ENCODE data around the gene EHD3.

EHD3 gene

GRCh38 chr2:31239593-31240177 lies 5.7 kb downstream of the EHD3 start:
- no peak overlapping the region for H2AFZ ChIP-seq (ENCODE audit: low read depth, low read length)
- H3K9me3 ChIP-seq (ENCODE audit: control insufficient read depth, low read length), result no peaks in the 10 kb centered on the region
- peak; percentile 87 for DNase-seq
- H3K27me3 ChIP-seq (ENCODE audit: control insufficient read depth in 1 of 2, insufficient read depth in 1 of 2, low read length in 2 of 2), result no peaks in the 10 kb centered on the region
- H3K23ac ChIP-seq (ENCODE audit: low read length in 2 of 2), result peak overlapping the region in 1 of 2 experiments; percentile 25
- peak overlapping the region; percentile 37 for H3K9ac ChIP-seq (ENCODE audit: low read length)
- peak overlapping the region; percentile 46 to 72 for H3K4ac ChIP-seq (ENCODE audit: low read depth in 1 of 2, low read length in 2 of 2)
- peaks cover 21% of the 10 kb centered on the region for H3K4me1 ChIP-seq (ENCODE audit: control insufficient read depth, insufficient read depth, low read depth, low read length)
- H2BK15ac ChIP-seq (ENCODE audit: low read depth, poor library complexity, severe bottlenecking), result peak overlapping the region; percentile 13
- H3K14ac ChIP-seq (ENCODE audit: low read length in 2 of 2), result peak overlapping the region in 1 of 2 experiments; percentile 41
- H2BK12ac ChIP-seq (ENCODE audit: low read length in 2 of 2), result peak overlapping the region; percentile 31 to 58
- peaks cover 9 to 25% of the 10 kb centered on the region in 2 experiments for H3K36me3 ChIP-seq (ENCODE audit: control insufficient read depth in 1 of 2, insufficient read depth in 2 of 2, low read depth in 1 of 2, low read length in 2 of 2)
- H3K4me3 ChIP-seq (ENCODE audit: insufficient read depth in 1 of 2, low read depth in 1 of 2, low read length in 2 of 2), result peak overlapping the region in 1 of 2 experiments; percentile 52
- no peak overlapping the region for H2BK5ac ChIP-seq (ENCODE audit: low read depth, low read length, poor library complexity, severe bottlenecking)
- peaks cover 43% of the 10 kb centered on the region for H3K79me1 ChIP-seq (replicated peaks; ENCODE audit: low read length, poor library complexity, severe bottlenecking)
- no peak overlapping the region for H2BK120ac ChIP-seq (ENCODE audit: low read depth, low read length)
- H2AK5ac ChIP-seq (ENCODE audit: low read length, severe bottlenecking), result no peak overlapping the region
- H4K8ac ChIP-seq (ENCODE audit: low read length), result peak overlapping the region; percentile 66
- WGBS, result 59% methylated on average over 22 of the region's 22 CpGs
- peak overlapping the region; percentile 57 for H4K91ac ChIP-seq (ENCODE audit: low read length)
- H3K27ac ChIP-seq (ENCODE audit: low read length, poor library complexity, severe bottlenecking), result no peak overlapping the region
- H3K4me2 ChIP-seq (ENCODE audit: low read length, poor library complexity, severe bottlenecking), result no peak overlapping the region
- H3K18ac ChIP-seq (ENCODE audit: low read depth in 1 of 2, low read length in 2 of 2), result peak overlapping the region; percentile 60 to 75

- H2BK15ac ChIP-seq (ENCODE audit: low read depth, poor library complexity, severe bottlenecking), result no peak overlapping the region
- WGBS, result 96% methylated on average over 11 of the region's 11 CpGs
- no peak overlapping the region for H3K4me2 ChIP-seq (ENCODE audit: low read length, poor library complexity, severe bottlenecking)
- H3K4ac ChIP-seq (ENCODE audit: low read depth in 1 of 2, low read length in 2 of 2), result no peak overlapping the region
- H2AK5ac ChIP-seq (ENCODE audit: low read length, severe bottlenecking), result no peak overlapping the region
- peaks cover 12 to 25% of the 10 kb centered on the region in 2 experiments for H3K36me3 ChIP-seq (ENCODE audit: control insufficient read depth in 1 of 2, insufficient read depth in 2 of 2, low read depth in 1 of 2, low read length in 2 of 2)
- no peak for DNase-seq
- H3K23ac ChIP-seq (ENCODE audit: low read length in 2 of 2), result peak overlapping the region in 1 of 2 experiments; percentile 41
- no peaks in the 10 kb centered on the region for H3K9me3 ChIP-seq (ENCODE audit: control insufficient read depth, low read length)
- no peak overlapping the region for H4K91ac ChIP-seq (ENCODE audit: low read length)
- H2BK12ac ChIP-seq (ENCODE audit: low read length in 2 of 2), result no peak overlapping the region
- no peak overlapping the region for H3K18ac ChIP-seq (ENCODE audit: low read depth in 1 of 2, low read length in 2 of 2)
- H4K8ac ChIP-seq (ENCODE audit: low read length), result no peak overlapping the region
- no peak overlapping the region for H2BK5ac ChIP-seq (ENCODE audit: low read depth, low read length, poor library complexity, severe bottlenecking)
- H3K27me3 ChIP-seq (ENCODE audit: control insufficient read depth in 1 of 2, insufficient read depth in 1 of 2, low read length in 2 of 2), result no peaks in the 10 kb centered on the region
- H3K27ac ChIP-seq (ENCODE audit: low read length, poor library complexity, severe bottlenecking), result no peak overlapping the region
- peaks cover 15% of the 10 kb centered on the region for H3K4me1 ChIP-seq (ENCODE audit: control insufficient read depth, insufficient read depth, low read depth, low read length)
- H3K79me1 ChIP-seq (replicated peaks; ENCODE audit: low read length, poor library complexity, severe bottlenecking), result peaks cover 39% of the 10 kb centered on the region
- H3K4me3 ChIP-seq (ENCODE audit: insufficient read depth in 1 of 2, low read depth in 1 of 2, low read length in 2 of 2), result peak overlapping the region in 1 of 2 experiments; percentile 52
- H3K14ac ChIP-seq (ENCODE audit: low read length in 2 of 2), result no peak overlapping the region
- H2AFZ ChIP-seq (ENCODE audit: low read depth, low read length), result no peak overlapping the region
- no peak overlapping the region for H2BK120ac ChIP-seq (ENCODE audit: low read depth, low read length)
- no peak overlapping the region for H3K9ac ChIP-seq (ENCODE audit: low read length)
These were observed 6.7 kb downstream of the EHD3 start for GRCh38 chr2:31240381-31241365.

DNA sequence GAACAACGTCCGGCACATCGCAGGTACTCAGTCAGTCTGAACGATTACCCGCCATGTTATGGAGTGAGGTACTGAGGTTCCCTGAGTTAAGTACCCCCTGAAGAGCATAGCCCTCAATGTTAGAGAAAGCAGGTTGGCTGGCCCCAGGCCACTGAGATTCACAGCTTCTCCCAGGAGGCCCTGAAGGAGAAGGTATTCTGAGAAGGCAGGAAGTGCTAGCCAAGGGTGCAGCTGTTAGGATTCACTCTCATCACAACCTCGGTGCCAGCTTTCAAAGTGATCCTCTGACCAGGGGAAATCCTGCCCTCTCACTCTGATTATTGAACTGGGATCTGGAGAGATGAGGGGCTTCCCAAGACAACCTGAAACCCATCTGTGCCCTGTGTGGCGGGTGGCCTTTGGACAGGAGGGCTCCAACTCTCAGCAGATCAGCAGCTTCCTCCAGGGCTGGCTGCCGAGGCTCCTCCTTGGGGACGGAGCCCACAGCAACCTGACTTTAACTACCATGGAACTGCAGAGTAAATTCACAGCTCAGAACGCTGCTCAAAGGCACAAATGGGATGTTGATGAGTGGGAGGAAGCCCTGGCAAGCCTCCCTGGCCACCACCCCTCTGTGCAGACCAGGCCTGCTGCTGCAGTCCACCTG lies 7.8 kb downstream of the EHD3 start:
- no peak overlapping the region for H2BK5ac ChIP-seq (ENCODE audit: low read depth, low read length, poor library complexity, severe bottlenecking)
- H3K4me3 ChIP-seq (ENCODE audit: insufficient read depth in 1 of 2, low read depth in 1 of 2, low read length in 2 of 2), result no peak overlapping the region
- H3K18ac ChIP-seq (ENCODE audit: low read depth in 1 of 2, low read length in 2 of 2), result no peak overlapping the region
- no peak overlapping the region for H2BK120ac ChIP-seq (ENCODE audit: low read depth, low read length)
- no peak overlapping the region for H2AK5ac ChIP-seq (ENCODE audit: low read length, severe bottlenecking)
- H3K4me1 ChIP-seq (ENCODE audit: control insufficient read depth, insufficient read depth, low read depth, low read length), result peaks cover 16% of the 10 kb centered on the region
- H2BK12ac ChIP-seq (ENCODE audit: low read length in 2 of 2), result no peak overlapping the region
- 94% methylated on average over 9 of the region's 10 CpGs for WGBS
- no peak overlapping the region for H3K23ac ChIP-seq (ENCODE audit: low read length in 2 of 2)
- H3K27ac ChIP-seq (ENCODE audit: low read length, poor library complexity, severe bottlenecking), result no peak overlapping the region
- H3K14ac ChIP-seq (ENCODE audit: low read length in 2 of 2), result no peak overlapping the region
- no peak overlapping the region for H4K91ac ChIP-seq (ENCODE audit: low read length)
- H3K27me3 ChIP-seq (ENCODE audit: control insufficient read depth in 1 of 2, insufficient read depth in 1 of 2, low read length in 2 of 2), result no peaks in the 10 kb centered on the region
- no peak overlapping the region for H3K4me2 ChIP-seq (ENCODE audit: low read length, poor library complexity, severe bottlenecking)
- no peak overlapping the region for H3K4ac ChIP-seq (ENCODE audit: low read depth in 1 of 2, low read length in 2 of 2)
- no peak overlapping the region for H2BK15ac ChIP-seq (ENCODE audit: low read depth, poor library complexity, severe bottlenecking)
- no peak overlapping the region for H3K9ac ChIP-seq (ENCODE audit: low read length)
- H2AFZ ChIP-seq (ENCODE audit: low read depth, low read length), result no peak overlapping the region
- no peak for DNase-seq
- no peak overlapping the region for H4K8ac ChIP-seq (ENCODE audit: low read length)
- peaks cover 39% of the 10 kb centered on the region for H3K79me1 ChIP-seq (replicated peaks; ENCODE audit: low read length, poor library complexity, severe bottlenecking)
- H3K36me3 ChIP-seq (ENCODE audit: control insufficient read depth in 1 of 2, insufficient read depth in 2 of 2, low read depth in 1 of 2, low read length in 2 of 2), result peaks cover 12 to 25% of the 10 kb centered on the region in 2 experiments
- H3K9me3 ChIP-seq (ENCODE audit: control insufficient read depth, low read length), result no peaks in the 10 kb centered on the region

GRCh38 chr2:31243053-31243452 lies 9.1 kb downstream of the EHD3 start:
- no peak overlapping the region for H2BK12ac ChIP-seq (ENCODE audit: low read length in 2 of 2)
- H2BK15ac ChIP-seq (ENCODE audit: low read depth, poor library complexity, severe bottlenecking), result no peak overlapping the region
- no peak overlapping the region for H2AK5ac ChIP-seq (ENCODE audit: low read length, severe bottlenecking)
- H3K9me3 ChIP-seq (ENCODE audit: control insufficient read depth, low read length), result no peaks in the 10 kb centered on the region
- H2BK120ac ChIP-seq (ENCODE audit: low read depth, low read length), result no peak overlapping the region
- no peak overlapping the region for H3K18ac ChIP-seq (ENCODE audit: low read depth in 1 of 2, low read length in 2 of 2)
- H3K4me1 ChIP-seq (ENCODE audit: control insufficient read depth, insufficient read depth, low read depth, low read length), result peaks cover 21% of the 10 kb centered on the region
- DNase-seq, result no peak
- no peak overlapping the region for H4K8ac ChIP-seq (ENCODE audit: low read length)
- peaks cover 37% of the 10 kb centered on the region for H3K79me1 ChIP-seq (replicated peaks; ENCODE audit: low read length, poor library complexity, severe bottlenecking)
- H3K4ac ChIP-seq (ENCODE audit: low read depth in 1 of 2, low read length in 2 of 2), result no peak overlapping the region
- 97% methylated on average over 2 of the region's 5 CpGs for WGBS
- H3K23ac ChIP-seq (ENCODE audit: low read length in 2 of 2), result no peak overlapping the region
- no peak overlapping the region for H3K4me2 ChIP-seq (ENCODE audit: low read length, poor library complexity, severe bottlenecking)
- peaks cover 18 to 25% of the 10 kb centered on the region in 2 experiments for H3K36me3 ChIP-seq (ENCODE audit: control insufficient read depth in 1 of 2, insufficient read depth in 2 of 2, low read depth in 1 of 2, low read length in 2 of 2)
- no peak overlapping the region for H2AFZ ChIP-seq (ENCODE audit: low read depth, low read length)
- H3K9ac ChIP-seq (ENCODE audit: low read length), result no peak overlapping the region
- no peak overlapping the region for H3K4me3 ChIP-seq (ENCODE audit: insufficient read depth in 1 of 2, low read depth in 1 of 2, low read length in 2 of 2)
- no peaks in the 10 kb centered on the region for H3K27me3 ChIP-seq (ENCODE audit: control insufficient read depth in 1 of 2, insufficient read depth in 1 of 2, low read length in 2 of 2)
- H3K27ac ChIP-seq (ENCODE audit: low read length, poor library complexity, severe bottlenecking), result no peak overlapping the region
- H2BK5ac ChIP-seq (ENCODE audit: low read depth, low read length, poor library complexity, severe bottlenecking), result no peak overlapping the region
- H4K91ac ChIP-seq (ENCODE audit: low read length), result no peak overlapping the region
- H3K14ac ChIP-seq (ENCODE audit: low read length in 2 of 2), result no peak overlapping the region
